Measurements from ENCODE around the gene DCK. TPM values are rescaled to one million over a fixed set of nuclear protein-coding genes. Genes with fewer than 3 reads are reported as not detected.

The DCK gene
- total RNA-seq, 1 donor from 2014 or later, result 57.1 TPM

DNA sequence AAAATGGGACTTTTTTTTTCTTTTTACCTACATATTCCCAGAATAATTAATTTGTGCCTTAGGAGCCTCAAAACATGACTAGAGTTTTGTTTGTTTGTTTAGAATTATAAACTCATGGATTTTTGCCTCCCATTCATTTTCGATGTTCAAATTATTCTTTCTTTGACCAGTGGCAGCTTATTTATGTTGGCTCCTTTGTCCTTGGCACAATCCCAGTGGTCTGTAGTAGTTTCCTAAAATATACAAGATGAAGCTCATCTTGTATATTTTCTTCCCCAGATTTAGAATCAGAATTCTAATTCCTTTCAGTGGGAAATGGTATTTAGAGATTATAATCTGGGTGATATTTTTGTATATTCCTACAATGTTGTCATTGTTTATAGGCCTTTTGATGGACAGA, 27.2 kb downstream of the DCK start:
- no peaks in the 10 kb centered on the region for H3F3A ChIP-seq (ENCODE audit: low read depth)
- H3K4me1 Mint-ChIP-seq, result no peaks in the 10 kb centered on the region
- TF ChIP-seq, protein P1, sequence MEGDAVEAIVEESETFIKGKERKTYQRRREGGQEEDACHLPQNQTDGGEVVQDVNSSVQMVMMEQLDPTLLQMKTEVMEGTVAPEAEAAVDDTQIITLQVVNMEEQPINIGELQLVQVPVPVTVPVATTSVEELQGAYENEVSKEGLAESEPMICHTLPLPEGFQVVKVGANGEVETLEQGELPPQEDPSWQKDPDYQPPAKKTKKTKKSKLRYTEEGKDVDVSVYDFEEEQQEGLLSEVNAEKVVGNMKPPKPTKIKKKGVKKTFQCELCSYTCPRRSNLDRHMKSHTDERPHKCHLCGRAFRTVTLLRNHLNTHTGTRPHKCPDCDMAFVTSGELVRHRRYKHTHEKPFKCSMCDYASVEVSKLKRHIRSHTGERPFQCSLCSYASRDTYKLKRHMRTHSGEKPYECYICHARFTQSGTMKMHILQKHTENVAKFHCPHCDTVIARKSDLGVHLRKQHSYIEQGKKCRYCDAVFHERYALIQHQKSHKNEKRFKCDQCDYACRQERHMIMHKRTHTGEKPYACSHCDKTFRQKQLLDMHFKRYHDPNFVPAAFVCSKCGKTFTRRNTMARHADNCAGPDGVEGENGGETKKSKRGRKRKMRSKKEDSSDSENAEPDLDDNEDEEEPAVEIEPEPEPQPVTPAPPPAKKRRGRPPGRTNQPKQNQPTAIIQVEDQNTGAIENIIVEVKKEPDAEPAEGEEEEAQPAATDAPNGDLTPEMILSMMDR (IDR thresholded peaks at IDR 0.05), result no peak
- TF ChIP-seq EZH2phosphoT487 (IDR thresholded peaks at IDR 0.05), result no peak
- TF ChIP-seq EZH2 (IDR thresholded peaks at IDR 0.05), result no peak

DNA sequence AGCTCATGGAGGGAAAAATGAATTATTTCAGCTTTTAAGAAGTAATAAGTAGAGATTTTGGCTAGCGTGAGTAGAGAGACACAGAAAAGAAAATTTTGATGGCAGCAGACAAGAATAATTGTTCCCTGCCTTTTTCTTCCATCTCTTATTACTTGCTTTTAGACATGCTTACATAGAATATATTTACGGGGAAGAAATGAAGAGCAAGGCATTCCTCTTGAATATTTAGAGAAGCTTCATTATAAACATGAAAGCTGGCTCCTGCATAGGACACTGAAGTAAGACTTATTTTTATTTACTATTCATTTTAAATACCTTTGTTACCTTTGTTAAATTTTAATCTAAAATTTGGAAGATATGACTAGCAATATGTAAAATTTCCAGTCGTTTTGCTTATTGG, 32.2 kb downstream of the DCK start:
- no peak overlapping the region for H3K4me3 Mint-ChIP-seq
- H3K4me2 ChIP-seq, result no peak overlapping the region

More for the DNA sequence above, 27.2 kb downstream of the DCK start:
- Histone ChIP-seq H2AFZ (replicated peaks) (no peak overlapping the region), H3K27me3 (no peaks in the 10 kb centered on the region), H3K36me3 (peaks cover 17% of the 10 kb centered on the region), H3K4me2 (no peak overlapping the region), H3K4me1 (no peaks in the 10 kb centered on the region), H3K79me2 (ENCODE audit: low read depth) (peaks cover 38% of the 10 kb centered on the region), H3K9me3 (ENCODE audit: low read depth) (no peaks in the 10 kb centered on the region), H3K4me3 (no peak overlapping the region), H3K9ac (no peak overlapping the region), H4K20me1 (ENCODE audit: low read depth) (no peaks in the 10 kb centered on the region), H3K27ac (no peak overlapping the region)
- Mint-ChIP-seq H3K4me3 (no peak overlapping the region), H3K9me3 (peaks cover 10% of the 10 kb centered on the region), H3K27ac (no peak overlapping the region), H3K36me3 (peaks cover 43% of the 10 kb centered on the region), H3K27me3 (ENCODE audit: insufficient read depth, low read depth) (peaks cover 2% of the 10 kb centered on the region)
- no peak for DNase-seq (ENCODE audit: low spot score)

DNA sequence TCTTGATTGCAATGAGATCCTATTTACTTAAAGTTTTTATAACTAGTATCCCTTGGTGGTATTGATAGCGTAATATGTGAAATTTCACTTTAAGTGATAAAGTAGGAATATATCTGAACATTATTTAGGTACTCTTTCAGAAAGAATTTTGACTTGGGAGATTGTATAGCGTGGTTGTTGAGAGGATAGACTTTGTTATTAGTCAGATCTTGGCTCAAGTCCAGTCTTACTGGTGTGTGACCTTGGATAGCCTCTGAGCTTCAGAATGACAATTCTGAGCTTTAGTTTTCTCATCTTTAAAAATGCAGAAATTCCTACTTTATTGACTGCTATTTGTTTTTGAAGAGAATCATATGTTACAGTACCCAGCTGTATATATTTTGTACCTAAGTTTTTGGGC, 32.6 kb downstream of the DCK start:
- Histone ChIP-seq H3K9me3 (ENCODE audit: low read depth) (no peaks in the 10 kb centered on the region), H4K20me1 (ENCODE audit: low read depth) (no peaks in the 10 kb centered on the region), H3K4me1 (peaks cover 4% of the 10 kb centered on the region), H3K36me3 (peaks cover 22% of the 10 kb centered on the region), H3K27ac (no peak overlapping the region), H3K79me2 (ENCODE audit: low read depth) (peaks cover 3% of the 10 kb centered on the region), H3K4me3 (no peak overlapping the region), H3K27me3 (no peaks in the 10 kb centered on the region), H3F3A (ENCODE audit: low read depth) (no peaks in the 10 kb centered on the region), H3K9ac (no peak overlapping the region), H3K4me2 (no peak overlapping the region), H2AFZ (replicated peaks) (no peak overlapping the region)
- Mint-ChIP-seq H3K4me3 (no peak overlapping the region), H3K9me3 (no peaks in the 10 kb centered on the region), H3K4me1 (peaks cover 2% of the 10 kb centered on the region), H3K27ac (no peak overlapping the region), H3K36me3 (peaks cover 38% of the 10 kb centered on the region), H3K27me3 (ENCODE audit: insufficient read depth, low read depth) (no peaks in the 10 kb centered on the region)
- no peak for TF ChIP-seq EZH2 (IDR thresholded peaks at IDR 0.05)
- TF ChIP-seq, protein P1 (IDR thresholded peaks at IDR 0.05), result no peak
- TF ChIP-seq EZH2phosphoT487 (IDR thresholded peaks at IDR 0.05), result no peak
- no peak for DNase-seq (ENCODE audit: low spot score)

More for the DNA sequence above, 32.2 kb downstream of the DCK start:
- Histone ChIP-seq H3K36me3 (peaks cover 19% of the 10 kb centered on the region), H3K4me3 (no peak overlapping the region), H4K20me1 (ENCODE audit: low read depth) (no peaks in the 10 kb centered on the region), H3K4me1 (peaks cover 4% of the 10 kb centered on the region), H3K27ac (no peak overlapping the region), H3F3A (ENCODE audit: low read depth) (no peaks in the 10 kb centered on the region), H3K9ac (no peak overlapping the region), H3K27me3 (no peaks in the 10 kb centered on the region), H3K79me2 (ENCODE audit: low read depth) (peaks cover 5% of the 10 kb centered on the region), H2AFZ (replicated peaks) (no peak overlapping the region), H3K9me3 (ENCODE audit: low read depth) (no peaks in the 10 kb centered on the region)
- Mint-ChIP-seq H3K27me3 (ENCODE audit: insufficient read depth, low read depth) (no peaks in the 10 kb centered on the region), H3K9me3 (peaks cover 2% of the 10 kb centered on the region), H3K36me3 (peaks cover 40% of the 10 kb centered on the region), H3K4me1 (peaks cover 2% of the 10 kb centered on the region), H3K27ac (no peak overlapping the region)
- no peak for DNase-seq (ENCODE audit: low spot score)
- TF ChIP-seq, protein P1 (IDR thresholded peaks at IDR 0.05), result no peak
- no peak for TF ChIP-seq EZH2 (IDR thresholded peaks at IDR 0.05)
- no peak for TF ChIP-seq EZH2phosphoT487 (IDR thresholded peaks at IDR 0.05)
